Activated naive CD4-positive, alpha-beta T cell treated with anti-CD3 and anti-CD28 coated beads for 36 hours (primary cell): Measurements from ENCODE around the gene PRRX1. TPM values are rescaled to one million over a fixed set of nuclear protein-coding genes. Genes with fewer than 3 reads are reported as not detected.

Experiments used
- CTCF ChIA-PET: fragments of 350-600 bp; sonication (Branson Sonifier 250); formaldehyde crosslinking; loops from one replicate; lab custom pipeline; 2021; ENCODE audit warnings: antibody characterized with exemption; lab: Charles Lee
- DNase-seq: peaks from one replicate; pipeline ENCODE4 v3.0.0-alpha.2; 2020
- H3K27ac Mint-ChIP-seq: one replicate; pipeline ENCODE4 v1.8.0; 2021; ENCODE audit warnings: mild to moderate bottlenecking, mixed read lengths
- H3K27me3 Mint-ChIP-seq: one replicate; pipeline ENCODE4 v1.8.0; 2021; ENCODE audit warnings: low read depth, mixed read lengths
- H3K36me3 Mint-ChIP-seq: one replicate; pipeline ENCODE4 v1.8.0; 2021; ENCODE audit warnings: low read depth, mixed read lengths
- H3K4me1 Mint-ChIP-seq: one replicate; pipeline ENCODE4 v1.8.0; 2021; ENCODE audit warnings: low read depth, mixed read lengths
- H3K4me3 Mint-ChIP-seq: one replicate; pipeline ENCODE4 v1.8.0; 2021; ENCODE audit warnings: mild to moderate bottlenecking, moderate library complexity, mixed read lengths
- H3K9me3 Mint-ChIP-seq: one replicate; pipeline ENCODE4 v1.8.0; 2021; ENCODE audit warnings: mixed read lengths
- intact Hi-C: fragments of 100-400 bp; cut with micrococcal nuclease; formaldehyde crosslinking; loops from one replicate; pipeline ENCODE4 v1.15.1; 2023
- total RNA-seq, 2 experiments: library from RNA; stranded (reverse); gene quantifications; one replicate each; pipeline ENCODE4 v1.2.3, GENCODE V29; 2021

The PRRX1 gene
- total RNA-seq, 2 experiments from 2014 or later = not detected

DNA sequence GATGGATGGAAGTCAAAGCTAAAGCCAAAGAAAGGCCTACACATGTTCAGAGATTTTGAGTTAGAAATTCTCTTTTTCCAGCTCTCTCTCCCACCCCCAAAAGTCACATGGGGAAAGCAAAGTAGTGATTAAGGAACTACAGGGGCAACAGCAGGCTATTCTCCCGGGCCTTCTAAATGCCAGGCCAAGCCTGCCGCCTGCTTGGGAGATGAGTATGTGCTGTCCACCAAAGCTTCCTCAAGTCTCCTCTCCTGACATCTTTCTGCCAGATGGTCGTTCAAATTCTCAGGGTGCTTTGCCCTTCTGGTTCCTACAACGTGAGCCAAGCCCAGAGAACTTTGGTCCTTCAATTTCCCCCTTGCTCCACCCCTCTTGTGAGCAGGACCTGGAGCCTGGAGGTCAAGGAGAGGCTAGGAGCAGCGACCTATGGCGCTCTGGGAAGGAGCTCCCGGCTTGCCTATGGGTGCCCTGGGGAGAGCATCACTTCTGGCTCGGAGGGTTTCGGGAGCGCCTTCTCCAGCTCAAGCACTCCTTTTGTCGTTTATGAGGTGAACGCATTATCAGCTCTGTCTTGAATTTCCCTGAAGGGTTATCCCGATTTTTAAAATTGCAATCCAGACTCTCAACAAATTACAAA lies 4.4 kb upstream of the PRRX1 start:
- H3K27me3 Mint-ChIP-seq = peaks cover 59% of the 10 kb centered on the region
- intact Hi-C loops = loop anchor here (10.0 kb wide), 1 partner anchor 585 kb away; the partner anchor contains the start of gene KIFAP3
- no peak overlapping the region for H3K4me3 Mint-ChIP-seq
- CTCF ChIA-PET = no interaction called here
- H3K36me3 Mint-ChIP-seq = no peaks in the 10 kb centered on the region
- H3K4me1 Mint-ChIP-seq = peaks cover 22% of the 10 kb centered on the region
- H3K9me3 Mint-ChIP-seq = no peaks in the 10 kb centered on the region
- no peak for DNase-seq
- H3K27ac Mint-ChIP-seq = no peak overlapping the region

DNA sequence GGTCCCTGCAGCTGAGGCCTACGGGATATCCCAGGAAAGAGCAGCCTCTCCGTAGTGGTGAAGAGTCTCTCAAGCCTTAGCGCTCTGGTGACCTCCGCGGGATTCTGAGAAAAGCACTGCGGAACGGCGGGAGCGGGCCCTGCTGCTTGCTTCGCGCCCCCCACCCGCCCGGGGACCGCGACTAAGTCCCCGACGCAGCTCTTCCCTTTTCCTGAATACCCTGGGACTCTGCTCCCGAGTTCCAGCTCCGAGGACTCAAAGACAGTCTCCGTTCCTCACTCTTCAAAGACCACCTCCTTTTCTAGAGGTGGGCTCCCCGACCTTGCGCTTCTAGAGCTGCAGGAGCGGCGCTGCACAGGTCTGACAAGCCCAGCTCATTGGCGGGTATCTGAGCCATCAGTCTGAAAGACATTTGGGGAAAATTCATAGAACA lies 3.6 kb upstream of the PRRX1 start:
- Mint-ChIP-seq H3K27me3 (peaks cover 64% of the 10 kb centered on the region), H3K36me3 (no peaks in the 10 kb centered on the region), H3K4me1 (peaks cover 30% of the 10 kb centered on the region), H3K27ac (no peak overlapping the region), H3K4me3 (no peak overlapping the region), H3K9me3 (no peaks in the 10 kb centered on the region)
- CTCF ChIA-PET = no interaction called here
- intact Hi-C loops = loop anchor here (10.0 kb wide), 1 partner anchor 585 kb away; the partner anchor contains the start of gene KIFAP3
- no peak for DNase-seq

DNA sequence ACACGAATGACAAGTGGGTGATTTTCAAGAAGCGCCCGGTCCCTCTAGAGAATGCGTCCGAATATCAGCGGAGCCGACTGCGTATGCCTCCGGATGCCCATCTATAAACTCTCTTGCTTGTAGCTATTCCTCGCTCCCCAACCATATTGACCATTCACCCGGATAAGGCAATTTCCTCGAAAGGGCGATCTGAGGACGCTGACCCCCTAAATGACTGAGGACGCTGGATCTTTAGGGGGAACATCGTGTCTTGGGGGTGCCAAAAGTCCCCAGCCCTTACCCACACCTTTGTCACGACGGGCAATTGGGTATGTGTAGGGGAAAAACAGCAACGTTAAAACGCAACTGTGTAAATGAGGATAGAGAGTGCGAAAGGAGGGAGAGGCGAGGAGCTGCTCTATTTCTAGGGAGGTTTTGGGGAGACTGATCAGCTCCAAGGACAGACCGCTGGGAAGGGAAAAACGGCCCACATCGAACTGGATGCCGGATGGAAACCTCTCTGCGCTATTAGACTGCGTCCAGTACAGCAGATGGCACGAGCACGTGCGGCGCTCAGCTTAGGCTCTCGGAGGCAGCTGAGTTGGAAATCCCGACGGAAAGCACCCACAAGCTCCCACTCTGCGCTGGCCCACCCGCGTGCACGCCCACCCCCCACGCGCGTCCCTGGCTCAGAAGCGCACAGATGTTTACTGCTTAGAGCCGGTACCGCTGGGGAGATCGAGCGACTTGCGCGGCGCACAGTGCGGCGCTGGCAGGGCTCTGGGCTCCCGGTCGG lies 2.9 kb upstream of the PRRX1 start:
- Mint-ChIP-seq H3K36me3 (no peaks in the 10 kb centered on the region), H3K27me3 (peaks cover 72% of the 10 kb centered on the region), H3K4me3 (peak overlapping the region; percentile 3), H3K27ac (no peak overlapping the region), H3K9me3 (no peaks in the 10 kb centered on the region), H3K4me1 (peaks cover 31% of the 10 kb centered on the region)
- intact Hi-C loops = loop anchor here (1.0 to 10.0 kb wide), 2 partner anchors 10 to 586 kb away; partner anchors contain the start of gene KIFAP3
- CTCF ChIA-PET = no interaction called here
- no peak for DNase-seq

GRCh38 chr1:170661646-170662411 lies 2.1 kb upstream of the PRRX1 start:
- no peak for DNase-seq
- intact Hi-C loops = loop anchor here (1.0 to 10.0 kb wide), 2 partner anchors 9 to 587 kb away; partner anchors contain the start of gene KIFAP3
- no peaks in the 10 kb centered on the region for H3K9me3 Mint-ChIP-seq
- CTCF ChIA-PET = no interaction called here
- peaks cover 35% of the 10 kb centered on the region for H3K4me1 Mint-ChIP-seq
- H3K36me3 Mint-ChIP-seq = no peaks in the 10 kb centered on the region
- H3K27ac Mint-ChIP-seq = no peak overlapping the region
- H3K27me3 Mint-ChIP-seq = peaks cover 77% of the 10 kb centered on the region
- H3K4me3 Mint-ChIP-seq = no peak overlapping the region

GRCh38 chr1:170662561-170663403 lies 1.1 kb upstream of the PRRX1 start:
- peaks cover 43% of the 10 kb centered on the region for H3K4me1 Mint-ChIP-seq
- H3K27me3 Mint-ChIP-seq = peaks cover 78% of the 10 kb centered on the region
- CTCF ChIA-PET = no interaction called here
- H3K36me3 Mint-ChIP-seq = no peaks in the 10 kb centered on the region
- intact Hi-C loops = loop anchor here (10.0 kb wide), 1 partner anchor 588 kb away; the partner anchor contains the start of gene KIFAP3
- H3K27ac Mint-ChIP-seq = no peak overlapping the region
- H3K4me3 Mint-ChIP-seq = no peak overlapping the region
- no peaks in the 10 kb centered on the region for H3K9me3 Mint-ChIP-seq
- DNase-seq = no peak

GRCh38 chr1:170663404-170664092 lies 383 bp upstream of the PRRX1 start:
- H3K9me3 Mint-ChIP-seq = no peaks in the 10 kb centered on the region
- peaks cover 50% of the 10 kb centered on the region for H3K4me1 Mint-ChIP-seq
- intact Hi-C loops = loop anchor here (10.0 kb wide), 1 partner anchor 589 kb away; the partner anchor contains the start of gene KIFAP3

DNA sequence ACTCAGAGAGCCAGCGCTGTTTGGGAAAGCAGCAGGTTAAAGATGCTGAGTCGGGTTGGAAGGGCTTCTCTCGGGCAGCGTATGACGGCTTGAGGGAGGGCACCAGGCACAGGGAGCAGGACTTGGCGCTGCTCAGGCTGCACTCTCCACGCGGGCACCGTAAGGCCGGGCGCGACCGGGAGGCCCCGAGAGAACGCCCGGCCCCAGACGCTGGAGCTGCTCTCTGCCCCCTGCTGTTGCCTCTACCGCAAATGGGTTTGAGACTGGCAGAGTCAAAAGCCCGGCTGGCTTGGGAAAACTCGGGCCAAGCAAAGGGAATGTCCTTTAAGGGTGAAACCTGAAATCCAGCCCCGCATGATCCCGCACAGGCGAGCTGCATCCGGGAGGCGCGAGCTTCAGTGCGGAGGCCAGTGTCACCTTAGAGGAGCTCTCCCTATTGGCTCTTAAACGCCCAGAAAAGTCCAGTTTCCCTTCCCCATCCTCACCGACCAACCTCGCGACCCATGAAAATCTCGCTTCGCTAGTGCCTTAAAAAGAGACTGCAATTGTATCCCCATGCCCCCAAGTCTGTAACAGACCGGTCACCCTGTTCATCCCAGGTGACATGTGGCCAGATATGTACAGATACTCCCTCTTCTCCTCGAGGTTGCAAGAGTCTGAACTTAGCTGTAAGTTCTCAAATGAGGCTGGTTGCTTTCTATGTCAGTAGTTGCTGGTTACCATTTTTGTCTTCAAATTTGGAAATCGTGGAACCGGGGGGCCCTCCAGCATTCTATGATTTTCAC lies 1.1 kb downstream of the PRRX1 start:
- no peak for DNase-seq
- Mint-ChIP-seq H3K27ac (no peak overlapping the region), H3K4me1 (peaks cover 51% of the 10 kb centered on the region), H3K4me3 (peak overlapping the region; percentile 27), H3K27me3 (peaks cover 81% of the 10 kb centered on the region), H3K9me3 (no peaks in the 10 kb centered on the region), H3K36me3 (no peaks in the 10 kb centered on the region)
- CTCF ChIA-PET = interaction anchor here (0.6 kb wide), 1 partner anchor 23 kb away, joined by 3 read pairs; no protein-coding TSS in a partner anchor
- intact Hi-C loops = loop anchor here (5.0 to 10.0 kb wide), 2 partner anchors 590 to 738 kb away; partner anchors contain the start of gene KIFAP3

More at GRCh38 chr1:170663404-170664092, 383 bp upstream of the PRRX1 start:
- H3K27ac Mint-ChIP-seq = no peak overlapping the region
- DNase-seq = no peak
- CTCF ChIA-PET = no interaction called here
- H3K4me3 Mint-ChIP-seq = no peak overlapping the region
- peaks cover 81% of the 10 kb centered on the region for H3K27me3 Mint-ChIP-seq
- H3K36me3 Mint-ChIP-seq = no peaks in the 10 kb centered on the region

DNA sequence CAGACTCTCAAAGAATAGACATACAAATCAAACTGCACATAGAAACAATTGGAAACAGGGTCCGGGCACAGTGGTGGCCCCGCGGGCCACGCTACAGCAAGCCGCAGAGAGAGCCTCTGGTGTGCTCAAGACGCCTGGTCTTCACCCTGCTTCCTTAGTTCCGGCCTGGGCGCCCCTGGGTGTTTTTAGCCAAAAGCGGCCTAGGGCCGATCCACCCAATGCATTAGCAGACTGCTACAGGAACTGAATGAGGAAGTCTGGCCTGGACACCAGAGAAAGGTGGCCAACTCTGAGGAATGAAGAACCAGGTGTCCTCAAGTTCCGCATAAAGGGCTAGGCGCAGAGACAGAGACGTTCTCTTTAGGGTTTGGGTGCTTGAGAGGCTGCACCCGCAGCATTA lies 1.7 kb downstream of the PRRX1 start:
- intact Hi-C loops = loop anchor here (2.0 to 10.0 kb wide), 3 partner anchors 133 to 738 kb away; partner anchors contain the start of genes GORAB and KIFAP3
- H3K27ac Mint-ChIP-seq = no peak overlapping the region
- peaks cover 51% of the 10 kb centered on the region for H3K4me1 Mint-ChIP-seq
- CTCF ChIA-PET = no interaction called here
- H3K9me3 Mint-ChIP-seq = no peaks in the 10 kb centered on the region
- no peaks in the 10 kb centered on the region for H3K36me3 Mint-ChIP-seq
- H3K4me3 Mint-ChIP-seq = no peak overlapping the region
- H3K27me3 Mint-ChIP-seq = peaks cover 82% of the 10 kb centered on the region
- DNase-seq = no peak

DNA sequence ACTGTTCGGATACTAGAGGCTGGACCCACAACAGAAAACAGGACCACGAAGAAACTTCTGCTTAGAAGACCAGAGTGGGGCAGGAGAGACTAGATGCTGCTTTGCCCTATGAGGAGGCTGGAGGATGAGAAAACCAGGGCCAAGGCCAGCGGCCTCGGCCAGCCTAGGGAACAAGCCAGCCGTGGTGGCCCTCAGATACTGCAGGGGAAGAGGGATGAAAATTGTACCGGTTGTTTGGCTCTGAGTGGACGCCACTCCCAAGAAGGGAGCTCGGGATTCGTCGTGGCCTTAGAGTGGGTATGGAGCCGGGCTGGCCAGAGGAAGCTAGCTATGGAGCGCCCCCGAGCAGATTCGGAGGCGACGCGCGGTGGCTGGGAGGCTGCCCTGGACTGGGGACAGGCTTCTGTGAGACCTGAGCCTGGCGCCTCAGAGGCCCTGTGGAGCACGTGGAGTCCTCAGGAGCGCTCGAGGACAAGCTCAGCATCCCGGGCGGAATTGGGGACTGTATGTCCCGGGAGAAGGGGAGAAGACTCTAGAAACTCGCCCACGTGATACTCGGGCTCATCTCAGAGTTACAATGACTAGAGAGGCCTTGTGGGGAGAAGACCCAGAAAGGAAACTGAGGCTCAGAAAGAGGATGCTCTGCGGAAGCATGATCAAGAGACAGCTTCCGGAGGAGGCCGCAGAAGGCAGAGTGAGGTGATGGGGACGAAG lies 2.8 kb downstream of the PRRX1 start:
- intact Hi-C loops = loop anchor here (2.0 to 10.0 kb wide), 3 partner anchors 134 to 739 kb away; partner anchors contain the start of genes GORAB and KIFAP3
- CTCF ChIA-PET = interaction anchor here (0.6 kb wide), 2 partner anchors 9 to 10 kb away, joined by 3 to 4 read pairs; no protein-coding TSS in a partner anchor
- DNase-seq = no peak
- H3K27ac Mint-ChIP-seq = peak overlapping the region; percentile 30
- H3K27me3 Mint-ChIP-seq = peaks cover 85% of the 10 kb centered on the region
- no peaks in the 10 kb centered on the region for H3K9me3 Mint-ChIP-seq
- H3K4me3 Mint-ChIP-seq = no peak overlapping the region
- H3K36me3 Mint-ChIP-seq = no peaks in the 10 kb centered on the region
- H3K4me1 Mint-ChIP-seq = peaks cover 44% of the 10 kb centered on the region
